GM18517 (cell line): ENCODE data around the gene INVS.
"Not testable (repeated sequence)": the region's sequence is repeated elsewhere in the genome, so short reads cannot be mapped to it uniquely, and the experiment has no call there.

Experiments
- ATAC-seq: cut with Tn5 transposase; IDR thresholded peaks from one replicate; pipeline ENCODE4 v1.9.1; 2021; ENCODE audit warnings: mild to moderate bottlenecking, moderate library complexity; ENCODE audit not compliant: unreplicated experiment

INVS gene

GRCh38 chr9:100120286-100120685 lies 21.2 kb downstream of the INVS start:
- no peak for ATAC-seq

- ATAC-seq, result no peak
Measured at GRCh38 chr9:100125236-100125635, 26.2 kb downstream of the INVS start.

- ATAC-seq, result no peak
Measured at GRCh38 chr9:100125910-100126309, 26.9 kb downstream of the INVS start.

GRCh38 chr9:100126423-100126822 lies 27.4 kb downstream of the INVS start:
- ATAC-seq, result no peak

GRCh38 chr9:100129772-100130171 lies 30.7 kb downstream of the INVS start:
- ATAC-seq, result no peak

- no peak for ATAC-seq
Measured at GRCh38 chr9:100131216-100131615, 32.2 kb downstream of the INVS start.

GRCh38 chr9:100131875-100132430 lies 32.9 kb downstream of the INVS start:
- no peak for ATAC-seq

GRCh38 chr9:100134731-100135130 lies 35.7 kb downstream of the INVS start:
- no peak for ATAC-seq

- ATAC-seq, result not testable (repeated sequence)
Measured at GRCh38 chr9:100136799-100137198, 37.8 kb downstream of the INVS start.

GRCh38 chr9:100140303-100140702 lies 41.3 kb downstream of the INVS start:
- not testable (repeated sequence) for ATAC-seq

- ATAC-seq, result not testable (repeated sequence)
Measured at GRCh38 chr9:100141862-100142261, 42.8 kb downstream of the INVS start.

GRCh38 chr9:100145167-100145934 lies 46.3 kb downstream of the INVS start:
- not testable (repeated sequence) for ATAC-seq

GRCh38 chr9:100145976-100146375 lies 46.9 kb downstream of the INVS start:
- ATAC-seq, result not testable (repeated sequence)

- ATAC-seq, result no peak
Measured at GRCh38 chr9:100150214-100150613, 51.2 kb downstream of the INVS start.

- no peak for ATAC-seq
Measured at GRCh38 chr9:100160021-100160420, 61.0 kb downstream of the INVS start.

- ATAC-seq, result no peak
Measured at GRCh38 chr9:100167176-100167575, 68.1 kb downstream of the INVS start.

GRCh38 chr9:100167915-100168654 lies 69.0 kb downstream of the INVS start:
- ATAC-seq, result no peak

- ATAC-seq, result no peak
Measured at GRCh38 chr9:100170085-100170484, 71.0 kb downstream of the INVS start.

GRCh38 chr9:100170556-100170955 lies 71.5 kb downstream of the INVS start:
- ATAC-seq, result no peak

- ATAC-seq, result no peak
Measured at GRCh38 chr9:100186356-100186755, 87.3 kb downstream of the INVS start.

- ATAC-seq, result no peak
Measured at GRCh38 chr9:100190339-100190738, 91.3 kb downstream of the INVS start.

- no peak for ATAC-seq
Measured at GRCh38 chr9:100191264-100191663, 92.2 kb downstream of the INVS start.
